T-helper 1 cell treated with Interleukin-12 subunit alpha and Interleukin-12 subunit beta and Interleukin-4 antibody, amounts not matched to agents 30 μg/mL and 1 μg/mL, for 36 hours (primary cell): ENCODE measurements around the gene TCF15.

ENCODE experiments used
- H3K27ac Mint-ChIP-seq: one replicate; pipeline ENCODE4 v1.8.0; 2021; ENCODE audit warnings: mild to moderate bottlenecking, mixed read lengths
- H3K27me3 Mint-ChIP-seq: one replicate; pipeline ENCODE4 v1.8.0; 2021; ENCODE audit warnings: low read depth, mixed read lengths
- H3K36me3 Mint-ChIP-seq: one replicate; pipeline ENCODE4 v1.8.0; 2021; ENCODE audit warnings: low read depth, mixed read lengths
- H3K4me1 Mint-ChIP-seq: one replicate; pipeline ENCODE4 v1.8.0; 2021; ENCODE audit warnings: low read depth, mixed read lengths
- H3K4me3 Mint-ChIP-seq: one replicate; pipeline ENCODE4 v1.8.0; 2021; ENCODE audit warnings: mild to moderate bottlenecking, moderate library complexity, mixed read lengths
- H3K9me3 Mint-ChIP-seq: one replicate; pipeline ENCODE4 v1.8.0; 2021; ENCODE audit warnings: mixed read lengths

Gene TCF15

DNA sequence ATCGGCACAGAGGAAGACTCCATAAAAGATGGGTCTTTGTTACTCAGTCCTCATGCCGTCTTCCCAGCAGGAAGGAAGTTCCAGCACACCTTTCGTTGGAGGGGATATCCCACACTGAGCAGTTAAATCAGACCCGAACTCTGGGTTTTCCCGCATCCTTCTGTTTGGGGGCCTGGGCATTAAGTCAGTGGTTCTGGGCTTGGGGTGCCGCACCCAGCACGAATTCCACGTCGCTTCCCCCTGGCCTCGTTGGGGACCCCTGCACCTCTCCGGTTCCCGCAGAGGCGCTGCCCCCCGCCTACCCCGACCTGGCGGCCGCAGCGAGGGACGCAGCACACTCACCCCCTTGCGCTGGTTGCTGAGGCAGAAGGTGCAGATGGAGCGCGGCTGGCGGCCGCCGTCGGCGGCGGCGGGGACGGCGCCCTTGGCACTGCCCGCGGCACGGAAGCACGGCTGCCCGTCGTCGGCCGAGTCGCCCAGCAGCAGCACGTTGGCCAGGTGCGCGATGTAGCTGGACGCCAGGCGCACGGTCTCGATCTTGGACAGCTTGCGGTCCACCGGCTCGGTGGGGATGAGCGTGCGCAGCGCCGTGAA is 641 bp downstream of the TCF15 start:
- Mint-ChIP-seq H3K27ac (no peak overlapping the region), H3K36me3 (no peaks in the 10 kb centered on the region), H3K9me3 (no peaks in the 10 kb centered on the region), H3K4me1 (peaks cover 4% of the 10 kb centered on the region), H3K4me3 (no peak overlapping the region), H3K27me3 (peaks cover 54% of the 10 kb centered on the region)

DNA sequence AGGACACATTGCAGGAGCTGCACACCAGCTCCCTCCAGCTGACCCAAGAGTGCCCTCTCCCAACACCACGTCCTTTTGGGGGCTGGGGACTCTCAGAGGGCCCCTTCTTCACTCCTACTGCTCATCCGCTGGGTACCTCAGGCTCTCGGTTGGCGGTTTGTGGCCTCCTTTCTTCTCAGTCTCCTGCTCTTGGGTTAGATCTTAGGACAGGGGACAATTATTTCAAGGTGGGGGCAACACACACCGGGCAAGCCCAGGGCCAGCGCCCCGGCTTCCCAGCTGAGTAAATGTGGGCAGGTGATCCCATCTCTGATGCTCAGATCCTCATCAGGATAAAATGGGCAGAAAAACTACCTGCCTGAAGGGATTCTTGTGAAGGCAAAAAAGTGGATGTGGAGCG is 1.1 kb downstream of the TCF15 start:
- peaks cover 4% of the 10 kb centered on the region for H3K4me1 Mint-ChIP-seq
- no peak overlapping the region for H3K27ac Mint-ChIP-seq
- no peak overlapping the region for H3K4me3 Mint-ChIP-seq
- H3K27me3 Mint-ChIP-seq: peaks cover 54% of the 10 kb centered on the region
- H3K9me3 Mint-ChIP-seq: no peaks in the 10 kb centered on the region
- H3K36me3 Mint-ChIP-seq: no peaks in the 10 kb centered on the region

- no peak overlapping the region for H3K4me3 Mint-ChIP-seq
- peaks cover 4% of the 10 kb centered on the region for H3K4me1 Mint-ChIP-seq
- no peak overlapping the region for H3K27ac Mint-ChIP-seq
- H3K36me3 Mint-ChIP-seq: no peaks in the 10 kb centered on the region
- H3K27me3 Mint-ChIP-seq: peaks cover 41% of the 10 kb centered on the region
- no peaks in the 10 kb centered on the region for H3K9me3 Mint-ChIP-seq
Observed at GRCh38 chr20:607476-607875, 2.6 kb downstream of the TCF15 start.

DNA sequence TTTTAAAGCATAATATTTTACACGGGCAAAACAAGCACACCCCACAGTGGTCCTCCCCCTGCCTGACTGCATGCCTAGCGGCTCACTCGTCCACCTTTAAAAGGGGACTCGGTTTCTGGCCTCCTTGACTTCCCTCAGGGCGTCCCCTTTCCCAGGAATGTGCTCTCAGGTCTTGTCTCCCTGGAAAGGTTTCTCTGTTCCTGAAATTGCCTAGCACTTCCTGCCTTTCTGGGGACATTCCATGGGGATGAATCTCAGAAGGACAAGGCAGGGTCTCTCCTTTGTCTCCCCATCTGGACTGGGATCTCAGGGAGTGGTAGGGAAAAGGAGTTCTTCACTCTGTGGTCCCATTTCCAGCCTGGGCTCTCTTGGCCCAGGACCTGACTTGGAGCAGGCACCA is 4.9 kb downstream of the TCF15 start:
- Mint-ChIP-seq H3K27me3 (peaks cover 22% of the 10 kb centered on the region), H3K36me3 (no peaks in the 10 kb centered on the region), H3K4me3 (no peak overlapping the region), H3K9me3 (no peaks in the 10 kb centered on the region), H3K4me1 (peaks cover 3% of the 10 kb centered on the region), H3K27ac (no peak overlapping the region)

- Mint-ChIP-seq H3K9me3 (no peaks in the 10 kb centered on the region), H3K27me3 (peaks cover 11% of the 10 kb centered on the region), H3K4me3 (no peak overlapping the region), H3K4me1 (peaks cover 3% of the 10 kb centered on the region), H3K36me3 (no peaks in the 10 kb centered on the region), H3K27ac (no peak overlapping the region)
Observed at GRCh38 chr20:603116-603640, 6.9 kb downstream of the TCF15 start.

GRCh38 chr20:602111-602970 is 7.8 kb downstream of the TCF15 start:
- no peaks in the 10 kb centered on the region for H3K9me3 Mint-ChIP-seq

DNA sequence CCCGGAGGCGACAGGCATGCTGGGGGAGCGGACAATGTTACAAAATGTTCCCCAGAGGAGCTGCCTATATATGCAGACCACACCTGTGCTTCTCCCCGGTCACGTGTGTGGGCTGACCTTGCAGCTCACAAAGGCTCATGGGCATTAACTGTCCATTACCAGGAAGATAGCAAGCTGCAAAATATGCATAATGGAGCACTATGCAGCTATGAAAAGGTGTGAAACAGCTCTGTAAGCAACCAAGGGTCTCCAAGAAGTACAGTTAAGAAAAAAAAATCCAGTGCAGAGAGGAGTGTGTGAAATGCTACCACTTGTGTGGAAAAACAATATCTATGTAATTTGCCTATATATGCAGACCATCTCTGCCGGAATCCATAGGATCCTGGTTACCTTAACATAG is 9.4 kb downstream of the TCF15 start:
- Mint-ChIP-seq H3K4me1 (no peaks in the 10 kb centered on the region), H3K4me3 (no peak overlapping the region), H3K27ac (no peak overlapping the region), H3K9me3 (no peaks in the 10 kb centered on the region), H3K27me3 (no peaks in the 10 kb centered on the region), H3K36me3 (no peaks in the 10 kb centered on the region)

More at GRCh38 chr20:602111-602970, 7.8 kb downstream of the TCF15 start:
- Mint-ChIP-seq H3K27me3 (peaks cover 4% of the 10 kb centered on the region), H3K36me3 (no peaks in the 10 kb centered on the region), H3K27ac (no peak overlapping the region), H3K4me3 (no peak overlapping the region), H3K4me1 (peaks cover 3% of the 10 kb centered on the region)

- Mint-ChIP-seq H3K36me3 (no peaks in the 10 kb centered on the region), H3K27ac (no peak overlapping the region), H3K4me3 (no peak overlapping the region), H3K9me3 (no peaks in the 10 kb centered on the region), H3K4me1 (no peaks in the 10 kb centered on the region), H3K27me3 (no peaks in the 10 kb centered on the region)
Observed at GRCh38 chr20:600141-600540, 10.0 kb downstream of the TCF15 start.

DNA sequence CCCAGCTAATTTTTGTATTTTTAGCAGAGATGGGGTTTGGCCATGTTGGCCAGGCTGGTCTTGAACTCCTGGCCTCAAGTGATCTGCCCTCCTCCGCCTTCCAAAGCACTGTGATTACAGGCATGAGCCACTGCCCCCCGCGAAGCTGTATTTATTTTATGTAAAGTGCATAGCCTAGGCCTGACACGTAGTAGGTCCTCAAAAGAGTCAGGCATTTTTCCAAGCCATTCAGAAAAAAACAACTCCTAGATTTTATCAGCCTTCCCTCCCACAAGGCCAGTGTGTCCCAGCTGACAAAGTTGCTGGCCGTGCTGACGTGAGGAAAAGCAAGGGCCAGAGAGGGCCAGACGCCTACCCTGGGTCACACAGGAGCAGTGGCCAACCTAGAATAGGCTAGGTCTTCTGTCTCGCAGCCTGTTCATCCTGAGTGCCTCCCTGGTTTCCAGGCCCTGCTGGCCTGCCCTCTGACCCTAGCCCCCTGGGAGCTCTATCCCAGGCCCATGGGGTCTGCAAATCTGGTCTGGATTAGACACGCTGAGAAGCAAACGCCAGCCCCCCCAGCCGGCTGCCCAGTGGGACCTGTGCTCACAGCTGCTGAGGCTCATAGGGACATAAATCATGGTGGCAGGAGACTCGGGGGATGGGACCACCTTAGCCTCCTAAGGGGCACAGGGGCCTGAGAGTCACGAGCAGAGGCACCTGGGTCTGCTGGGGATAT is 11.8 kb downstream of the TCF15 start:
- no peaks in the 10 kb centered on the region for H3K9me3 Mint-ChIP-seq
- H3K27ac Mint-ChIP-seq: no peak overlapping the region
- H3K4me3 Mint-ChIP-seq: no peak overlapping the region
- no peaks in the 10 kb centered on the region for H3K36me3 Mint-ChIP-seq
- no peaks in the 10 kb centered on the region for H3K27me3 Mint-ChIP-seq
- H3K4me1 Mint-ChIP-seq: no peaks in the 10 kb centered on the region

DNA sequence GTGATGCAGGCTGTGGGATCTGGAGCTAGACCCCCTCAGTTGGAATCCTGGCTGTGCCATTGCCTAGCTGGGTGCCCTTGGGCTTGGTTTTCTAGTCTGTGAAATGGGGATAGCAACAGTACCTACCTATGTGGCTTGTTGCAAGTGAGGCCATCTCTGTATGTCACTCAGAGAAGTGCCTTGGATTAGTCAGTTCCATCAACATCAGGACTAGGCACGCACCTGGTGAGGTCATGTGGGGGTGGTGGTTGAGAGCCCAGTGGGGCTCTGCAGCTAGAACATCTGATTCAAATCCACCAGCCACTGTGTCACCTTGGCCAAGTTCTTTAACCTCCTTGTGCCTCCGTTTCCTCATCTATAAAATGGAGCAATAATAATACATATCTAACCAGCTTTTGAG is 12.5 kb downstream of the TCF15 start:
- no peaks in the 10 kb centered on the region for H3K9me3 Mint-ChIP-seq
- no peaks in the 10 kb centered on the region for H3K27me3 Mint-ChIP-seq
- no peak overlapping the region for H3K4me3 Mint-ChIP-seq
- H3K4me1 Mint-ChIP-seq: no peaks in the 10 kb centered on the region
- no peak overlapping the region for H3K27ac Mint-ChIP-seq
- H3K36me3 Mint-ChIP-seq: no peaks in the 10 kb centered on the region

DNA sequence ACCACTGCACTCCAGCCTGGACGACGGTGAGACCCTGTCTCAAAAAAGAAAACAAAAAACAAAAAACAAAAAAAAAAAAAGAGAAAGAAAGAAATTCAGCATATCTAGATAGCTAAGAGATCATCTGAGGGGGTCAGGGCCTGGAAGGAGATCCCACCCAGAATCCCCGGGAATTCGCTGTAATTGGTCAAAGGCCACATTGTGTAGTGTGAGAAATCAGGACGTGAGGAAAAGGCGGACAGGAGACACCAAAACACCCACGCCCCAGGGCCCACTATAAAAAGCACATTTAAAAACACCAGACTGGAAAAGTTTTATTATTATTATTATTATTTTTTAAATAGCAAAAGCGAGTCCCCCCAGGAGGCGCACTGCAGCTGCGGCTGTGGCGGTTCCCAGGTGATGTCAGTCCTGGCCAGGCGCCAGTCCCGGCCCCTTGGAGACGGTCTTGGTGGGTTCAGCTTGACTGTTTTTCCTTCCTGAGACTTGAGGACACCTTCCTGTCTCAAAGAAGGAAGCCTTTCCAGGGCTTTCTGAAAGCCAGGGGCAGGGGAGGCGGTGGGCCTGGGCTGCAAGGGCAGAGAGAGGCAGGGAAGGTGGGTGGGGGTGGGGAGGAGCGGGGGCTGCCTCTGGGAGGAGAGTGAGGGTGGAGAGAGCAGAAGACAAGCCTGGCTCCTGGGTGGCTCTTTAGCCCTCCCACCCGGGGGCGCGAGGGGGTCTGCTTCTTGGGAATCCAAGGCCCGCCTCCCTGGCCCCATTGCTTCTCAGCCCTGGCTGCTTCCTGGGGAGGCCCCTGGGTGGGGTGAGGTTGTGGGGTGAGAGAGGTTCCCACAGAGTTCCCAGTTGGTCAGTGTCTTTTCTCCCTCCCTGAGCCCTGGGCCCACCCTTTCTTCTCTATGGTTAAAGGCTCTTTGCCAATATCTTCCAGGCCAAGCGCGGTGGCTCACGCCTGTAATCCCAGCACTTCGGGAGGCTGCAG is 14.5 kb downstream of the TCF15 start:
- H3K27me3 Mint-ChIP-seq: no peaks in the 10 kb centered on the region
- H3K9me3 Mint-ChIP-seq: no peaks in the 10 kb centered on the region
- no peak overlapping the region for H3K4me3 Mint-ChIP-seq
- H3K27ac Mint-ChIP-seq: no peak overlapping the region
- H3K4me1 Mint-ChIP-seq: no peaks in the 10 kb centered on the region
- no peaks in the 10 kb centered on the region for H3K36me3 Mint-ChIP-seq

GRCh38 chr20:592506-592905 is 17.6 kb downstream of the TCF15 start:
- H3K4me3 Mint-ChIP-seq: no peak overlapping the region
- H3K27me3 Mint-ChIP-seq: peaks cover 4% of the 10 kb centered on the region
- no peaks in the 10 kb centered on the region for H3K9me3 Mint-ChIP-seq
- H3K4me1 Mint-ChIP-seq: no peaks in the 10 kb centered on the region
- no peaks in the 10 kb centered on the region for H3K36me3 Mint-ChIP-seq
- no peak overlapping the region for H3K27ac Mint-ChIP-seq

DNA sequence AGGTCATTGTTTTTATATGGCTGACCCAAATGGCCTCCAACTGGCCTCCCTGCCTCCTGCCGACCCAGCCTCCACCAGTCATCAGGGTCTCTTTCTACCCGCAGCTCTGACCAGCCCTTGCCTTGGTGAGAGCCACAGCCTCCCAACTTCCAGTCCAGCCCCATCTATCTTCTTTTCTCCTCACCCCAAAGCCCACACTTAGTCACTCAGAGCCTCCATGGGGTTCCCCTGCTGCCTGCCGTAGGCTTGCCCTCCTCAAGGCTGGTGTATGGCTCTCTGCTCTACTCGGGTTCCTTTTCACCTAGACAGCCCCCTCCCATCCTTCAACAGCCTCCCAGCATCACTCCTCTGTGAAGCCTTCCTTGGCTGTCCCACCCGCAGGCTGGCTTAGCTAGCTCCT is 18.2 kb downstream of the TCF15 start:
- Mint-ChIP-seq H3K4me1 (no peaks in the 10 kb centered on the region), H3K36me3 (no peaks in the 10 kb centered on the region), H3K27ac (no peak overlapping the region), H3K27me3 (peaks cover 4% of the 10 kb centered on the region), H3K4me3 (no peak overlapping the region), H3K9me3 (no peaks in the 10 kb centered on the region)
